Measurements from ENCODE around the gene MYL2. TPM values are rescaled to one million over a fixed set of nuclear protein-coding genes. Genes with fewer than 3 reads are reported as not detected.

Gene MYL2
- total and polyA plus RNA-seq, 2 experiments from 2014 or later: not detected

DNA sequence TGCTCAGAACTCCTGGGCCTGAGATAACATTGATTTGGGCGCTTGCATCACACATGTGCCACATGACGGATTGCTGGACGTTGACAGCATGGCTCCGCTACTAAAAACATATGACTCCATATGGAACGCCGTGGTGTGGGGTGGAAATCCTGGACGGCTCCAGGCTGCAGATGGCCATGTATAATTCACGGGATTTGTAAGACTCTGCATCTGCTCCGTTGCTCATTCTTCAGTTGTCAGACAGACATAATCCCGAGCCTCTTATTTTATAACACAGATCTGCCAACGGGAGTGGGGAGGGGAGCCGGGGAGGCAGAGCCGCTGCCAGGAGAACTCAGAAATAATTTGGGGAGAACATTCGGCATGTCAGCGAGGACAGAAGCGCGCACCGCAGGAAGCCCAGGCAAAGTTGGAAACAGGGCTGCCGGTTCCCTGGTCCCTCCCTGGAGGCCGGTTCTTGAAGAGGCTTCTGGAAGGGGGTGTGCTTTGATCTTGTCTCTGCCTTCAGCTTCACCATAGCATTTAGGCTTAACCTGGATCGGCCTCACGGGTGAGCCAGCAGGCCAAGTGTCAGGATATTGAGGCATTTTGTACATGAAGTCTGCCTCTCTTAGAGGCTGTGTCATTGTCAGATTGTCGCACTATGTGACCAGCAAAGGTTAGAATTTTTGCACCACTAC lies 45.8 kb upstream of the MYL2 start:
- TF ChIP-seq JUNB (IDR thresholded peaks at IDR 0.05; ENCODE audit: unreplicated experiment) (no peak), CREB1 (CRISPR knock-in tag; IDR thresholded peaks at IDR 0.05; ENCODE audit: low read depth) (no peak), POLR2AphosphoS5 (IDR thresholded peaks at IDR 0.05; ENCODE audit: low read depth) (no peak), ZNF331 (CRISPR knock-in tag; IDR thresholded peaks at IDR 0.05; ENCODE audit: low read depth) (no peak), EZH2phosphoT487 (IDR thresholded peaks at IDR 0.05; ENCODE audit: unreplicated experiment) (no peak), STAT1 (IDR thresholded peaks at IDR 0.05; ENCODE audit: unreplicated experiment) (no peak), EZH2 (IDR thresholded peaks at IDR 0.05; ENCODE audit: low read depth, unreplicated experiment) (no peak), ZNF114 (CRISPR knock-in tag; IDR thresholded peaks at IDR 0.05) (no peak), NANOG (IDR thresholded peaks at IDR 0.05; ENCODE audit: borderline replicate concordance) (no peak)
- TF ChIP-seq, protein P1, sequence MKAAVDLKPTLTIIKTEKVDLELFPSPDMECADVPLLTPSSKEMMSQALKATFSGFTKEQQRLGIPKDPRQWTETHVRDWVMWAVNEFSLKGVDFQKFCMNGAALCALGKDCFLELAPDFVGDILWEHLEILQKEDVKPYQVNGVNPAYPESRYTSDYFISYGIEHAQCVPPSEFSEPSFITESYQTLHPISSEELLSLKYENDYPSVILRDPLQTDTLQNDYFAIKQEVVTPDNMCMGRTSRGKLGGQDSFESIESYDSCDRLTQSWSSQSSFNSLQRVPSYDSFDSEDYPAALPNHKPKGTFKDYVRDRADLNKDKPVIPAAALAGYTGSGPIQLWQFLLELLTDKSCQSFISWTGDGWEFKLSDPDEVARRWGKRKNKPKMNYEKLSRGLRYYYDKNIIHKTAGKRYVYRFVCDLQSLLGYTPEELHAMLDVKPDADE (IDR thresholded peaks at IDR 0.05): no peak
- TF ChIP-seq, protein P2, sequence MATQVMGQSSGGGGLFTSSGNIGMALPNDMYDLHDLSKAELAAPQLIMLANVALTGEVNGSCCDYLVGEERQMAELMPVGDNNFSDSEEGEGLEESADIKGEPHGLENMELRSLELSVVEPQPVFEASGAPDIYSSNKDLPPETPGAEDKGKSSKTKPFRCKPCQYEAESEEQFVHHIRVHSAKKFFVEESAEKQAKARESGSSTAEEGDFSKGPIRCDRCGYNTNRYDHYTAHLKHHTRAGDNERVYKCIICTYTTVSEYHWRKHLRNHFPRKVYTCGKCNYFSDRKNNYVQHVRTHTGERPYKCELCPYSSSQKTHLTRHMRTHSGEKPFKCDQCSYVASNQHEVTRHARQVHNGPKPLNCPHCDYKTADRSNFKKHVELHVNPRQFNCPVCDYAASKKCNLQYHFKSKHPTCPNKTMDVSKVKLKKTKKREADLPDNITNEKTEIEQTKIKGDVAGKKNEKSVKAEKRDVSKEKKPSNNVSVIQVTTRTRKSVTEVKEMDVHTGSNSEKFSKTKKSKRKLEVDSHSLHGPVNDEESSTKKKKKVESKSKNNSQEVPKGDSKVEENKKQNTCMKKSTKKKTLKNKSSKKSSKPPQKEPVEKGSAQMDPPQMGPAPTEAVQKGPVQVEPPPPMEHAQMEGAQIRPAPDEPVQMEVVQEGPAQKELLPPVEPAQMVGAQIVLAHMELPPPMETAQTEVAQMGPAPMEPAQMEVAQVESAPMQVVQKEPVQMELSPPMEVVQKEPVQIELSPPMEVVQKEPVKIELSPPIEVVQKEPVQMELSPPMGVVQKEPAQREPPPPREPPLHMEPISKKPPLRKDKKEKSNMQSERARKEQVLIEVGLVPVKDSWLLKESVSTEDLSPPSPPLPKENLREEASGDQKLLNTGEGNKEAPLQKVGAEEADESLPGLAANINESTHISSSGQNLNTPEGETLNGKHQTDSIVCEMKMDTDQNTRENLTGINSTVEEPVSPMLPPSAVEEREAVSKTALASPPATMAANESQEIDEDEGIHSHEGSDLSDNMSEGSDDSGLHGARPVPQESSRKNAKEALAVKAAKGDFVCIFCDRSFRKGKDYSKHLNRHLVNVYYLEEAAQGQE (IDR thresholded peaks at IDR 0.05; ENCODE audit: unreplicated experiment): no peak
- TF ChIP-seq, protein P3, sequence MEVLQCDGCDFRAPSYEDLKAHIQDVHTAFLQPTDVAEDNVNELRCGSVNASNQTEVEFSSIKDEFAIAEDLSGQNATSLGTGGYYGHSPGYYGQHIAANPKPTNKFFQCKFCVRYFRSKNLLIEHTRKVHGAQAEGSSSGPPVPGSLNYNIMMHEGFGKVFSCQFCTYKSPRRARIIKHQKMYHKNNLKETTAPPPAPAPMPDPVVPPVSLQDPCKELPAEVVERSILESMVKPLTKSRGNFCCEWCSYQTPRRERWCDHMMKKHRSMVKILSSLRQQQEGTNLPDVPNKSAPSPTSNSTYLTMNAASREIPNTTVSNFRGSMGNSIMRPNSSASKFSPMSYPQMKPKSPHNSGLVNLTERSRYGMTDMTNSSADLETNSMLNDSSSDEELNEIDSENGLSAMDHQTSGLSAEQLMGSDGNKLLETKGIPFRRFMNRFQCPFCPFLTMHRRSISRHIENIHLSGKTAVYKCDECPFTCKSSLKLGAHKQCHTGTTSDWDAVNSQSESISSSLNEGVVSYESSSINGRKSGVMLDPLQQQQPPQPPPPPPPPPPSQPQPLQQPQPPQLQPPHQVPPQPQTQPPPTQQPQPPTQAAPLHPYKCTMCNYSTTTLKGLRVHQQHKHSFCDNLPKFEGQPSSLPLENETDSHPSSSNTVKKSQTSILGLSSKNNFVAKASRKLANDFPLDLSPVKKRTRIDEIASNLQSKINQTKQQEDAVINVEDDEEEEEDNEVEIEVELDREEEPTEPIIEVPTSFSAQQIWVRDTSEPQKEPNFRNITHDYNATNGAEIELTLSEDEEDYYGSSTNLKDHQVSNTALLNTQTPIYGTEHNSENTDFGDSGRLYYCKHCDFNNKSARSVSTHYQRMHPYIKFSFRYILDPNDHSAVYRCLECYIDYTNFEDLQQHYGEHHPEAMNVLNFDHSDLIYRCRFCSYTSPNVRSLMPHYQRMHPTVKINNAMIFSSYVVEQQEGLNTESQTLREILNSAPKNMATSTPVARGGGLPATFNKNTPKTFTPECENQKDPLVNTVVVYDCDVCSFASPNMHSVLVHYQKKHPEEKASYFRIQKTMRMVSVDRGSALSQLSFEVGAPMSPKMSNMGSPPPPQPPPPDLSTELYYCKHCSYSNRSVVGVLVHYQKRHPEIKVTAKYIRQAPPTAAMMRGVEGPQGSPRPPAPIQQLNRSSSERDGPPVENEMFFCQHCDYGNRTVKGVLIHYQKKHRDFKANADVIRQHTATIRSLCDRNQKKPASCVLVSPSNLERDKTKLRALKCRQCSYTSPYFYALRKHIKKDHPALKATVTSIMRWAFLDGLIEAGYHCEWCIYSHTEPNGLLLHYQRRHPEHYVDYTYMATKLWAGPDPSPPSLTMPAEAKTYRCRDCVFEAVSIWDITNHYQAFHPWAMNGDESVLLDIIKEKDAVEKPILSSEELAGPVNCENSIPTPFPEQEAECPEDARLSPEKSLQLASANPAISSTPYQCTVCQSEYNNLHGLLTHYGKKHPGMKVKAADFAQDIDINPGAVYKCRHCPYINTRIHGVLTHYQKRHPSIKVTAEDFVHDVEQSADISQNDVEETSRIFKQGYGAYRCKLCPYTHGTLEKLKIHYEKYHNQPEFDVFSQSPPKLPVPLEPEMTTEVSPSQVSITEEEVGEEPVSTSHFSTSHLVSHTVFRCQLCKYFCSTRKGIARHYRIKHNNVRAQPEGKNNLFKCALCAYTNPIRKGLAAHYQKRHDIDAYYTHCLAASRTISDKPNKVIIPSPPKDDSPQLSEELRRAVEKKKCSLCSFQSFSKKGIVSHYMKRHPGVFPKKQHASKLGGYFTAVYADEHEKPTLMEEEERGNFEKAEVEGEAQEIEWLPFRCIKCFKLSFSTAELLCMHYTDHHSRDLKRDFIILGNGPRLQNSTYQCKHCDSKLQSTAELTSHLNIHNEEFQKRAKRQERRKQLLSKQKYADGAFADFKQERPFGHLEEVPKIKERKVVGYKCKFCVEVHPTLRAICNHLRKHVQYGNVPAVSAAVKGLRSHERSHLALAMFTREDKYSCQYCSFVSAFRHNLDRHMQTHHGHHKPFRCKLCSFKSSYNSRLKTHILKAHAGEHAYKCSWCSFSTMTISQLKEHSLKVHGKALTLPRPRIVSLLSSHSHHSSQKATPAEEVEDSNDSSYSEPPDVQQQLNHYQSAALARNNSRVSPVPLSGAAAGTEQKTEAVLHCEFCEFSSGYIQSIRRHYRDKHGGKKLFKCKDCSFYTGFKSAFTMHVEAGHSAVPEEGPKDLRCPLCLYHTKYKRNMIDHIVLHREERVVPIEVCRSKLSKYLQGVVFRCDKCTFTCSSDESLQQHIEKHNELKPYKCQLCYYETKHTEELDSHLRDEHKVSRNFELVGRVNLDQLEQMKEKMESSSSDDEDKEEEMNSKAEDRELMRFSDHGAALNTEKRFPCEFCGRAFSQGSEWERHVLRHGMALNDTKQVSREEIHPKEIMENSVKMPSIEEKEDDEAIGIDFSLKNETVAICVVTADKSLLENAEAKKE (CRISPR knock-in tag; IDR thresholded peaks at IDR 0.05): no peak
- TF ChIP-seq, protein P4, sequence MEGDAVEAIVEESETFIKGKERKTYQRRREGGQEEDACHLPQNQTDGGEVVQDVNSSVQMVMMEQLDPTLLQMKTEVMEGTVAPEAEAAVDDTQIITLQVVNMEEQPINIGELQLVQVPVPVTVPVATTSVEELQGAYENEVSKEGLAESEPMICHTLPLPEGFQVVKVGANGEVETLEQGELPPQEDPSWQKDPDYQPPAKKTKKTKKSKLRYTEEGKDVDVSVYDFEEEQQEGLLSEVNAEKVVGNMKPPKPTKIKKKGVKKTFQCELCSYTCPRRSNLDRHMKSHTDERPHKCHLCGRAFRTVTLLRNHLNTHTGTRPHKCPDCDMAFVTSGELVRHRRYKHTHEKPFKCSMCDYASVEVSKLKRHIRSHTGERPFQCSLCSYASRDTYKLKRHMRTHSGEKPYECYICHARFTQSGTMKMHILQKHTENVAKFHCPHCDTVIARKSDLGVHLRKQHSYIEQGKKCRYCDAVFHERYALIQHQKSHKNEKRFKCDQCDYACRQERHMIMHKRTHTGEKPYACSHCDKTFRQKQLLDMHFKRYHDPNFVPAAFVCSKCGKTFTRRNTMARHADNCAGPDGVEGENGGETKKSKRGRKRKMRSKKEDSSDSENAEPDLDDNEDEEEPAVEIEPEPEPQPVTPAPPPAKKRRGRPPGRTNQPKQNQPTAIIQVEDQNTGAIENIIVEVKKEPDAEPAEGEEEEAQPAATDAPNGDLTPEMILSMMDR (conservative IDR thresholded peaks at IDR 0.05; ENCODE audit: low read depth in 2 of 2): no peak
- H3K27me3 ChIP-seq (ENCODE audit: insufficient read depth): no peaks in the 10 kb centered on the region
- no peaks in the 10 kb centered on the region for H3K4me1 Mint-ChIP-seq
- H3K4me3 Mint-ChIP-seq: no peak overlapping the region
- H3K27ac ChIP-seq (ENCODE audit: low read depth): no peak overlapping the region
- no peak for DNase-seq (ENCODE audit: low spot score)
- peaks cover 12% of the 10 kb centered on the region for H3K27me3 Mint-ChIP-seq (ENCODE audit: insufficient read depth, low read depth, poor library complexity)
- H4K20me1 ChIP-seq (replicated peaks; ENCODE audit: insufficient read depth): no peaks in the 10 kb centered on the region
- H3K4me3 ChIP-seq: no peak overlapping the region
- no peaks in the 10 kb centered on the region for H3K9me2 ChIP-seq (ENCODE audit: insufficient read depth)
- no peaks in the 10 kb centered on the region for H3K36me3 ChIP-seq (ENCODE audit: insufficient read depth)
- no peaks in the 10 kb centered on the region for H3K79me2 ChIP-seq (replicated peaks; ENCODE audit: insufficient read depth)
- no peaks in the 10 kb centered on the region for H3K9me3 Mint-ChIP-seq
- H3K36me3 Mint-ChIP-seq (ENCODE audit: low read depth): no peaks in the 10 kb centered on the region
- no peaks in the 10 kb centered on the region for H3F3A ChIP-seq (replicated peaks; ENCODE audit: low read depth)
- ATAC-seq: no peak
- H2AFZ ChIP-seq: peak overlapping the region; percentile 32; the same call in 1 of the 2 replicates
- no peaks in the 10 kb centered on the region for H3K4me1 ChIP-seq (ENCODE audit: insufficient read depth)
- H3K4me2 ChIP-seq: no peak overlapping the region
- H3K27ac Mint-ChIP-seq: no peak overlapping the region
